ENCODE measurements around the gene ST3GAL3.

- TF ChIP-seq, protein P1, sequence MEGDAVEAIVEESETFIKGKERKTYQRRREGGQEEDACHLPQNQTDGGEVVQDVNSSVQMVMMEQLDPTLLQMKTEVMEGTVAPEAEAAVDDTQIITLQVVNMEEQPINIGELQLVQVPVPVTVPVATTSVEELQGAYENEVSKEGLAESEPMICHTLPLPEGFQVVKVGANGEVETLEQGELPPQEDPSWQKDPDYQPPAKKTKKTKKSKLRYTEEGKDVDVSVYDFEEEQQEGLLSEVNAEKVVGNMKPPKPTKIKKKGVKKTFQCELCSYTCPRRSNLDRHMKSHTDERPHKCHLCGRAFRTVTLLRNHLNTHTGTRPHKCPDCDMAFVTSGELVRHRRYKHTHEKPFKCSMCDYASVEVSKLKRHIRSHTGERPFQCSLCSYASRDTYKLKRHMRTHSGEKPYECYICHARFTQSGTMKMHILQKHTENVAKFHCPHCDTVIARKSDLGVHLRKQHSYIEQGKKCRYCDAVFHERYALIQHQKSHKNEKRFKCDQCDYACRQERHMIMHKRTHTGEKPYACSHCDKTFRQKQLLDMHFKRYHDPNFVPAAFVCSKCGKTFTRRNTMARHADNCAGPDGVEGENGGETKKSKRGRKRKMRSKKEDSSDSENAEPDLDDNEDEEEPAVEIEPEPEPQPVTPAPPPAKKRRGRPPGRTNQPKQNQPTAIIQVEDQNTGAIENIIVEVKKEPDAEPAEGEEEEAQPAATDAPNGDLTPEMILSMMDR (IDR thresholded peaks at IDR 0.05; ENCODE audit: low read depth, low read length), result no peak
- TF ChIP-seq POLR2A (IDR thresholded peaks at IDR 0.05; ENCODE audit: extremely low read depth, insufficient read length) (no peak), MAX (IDR thresholded peaks at IDR 0.05; ENCODE audit: low read depth, low read length) (no peak)
Observed at GRCh38 chr1:43704838-43705237, 2.5 kb upstream of the ST3GAL3 start.

Measured in NB4 (cell line).